Adrenal gland (tissue), 12 donors: ENCODE results near the gene FZR1. TPM values are rescaled to one million over a fixed set of nuclear protein-coding genes. Genes with fewer than 3 reads are reported as not detected.

Experiments used
- DNase-seq, 7 donors: peaks; one replicate each; pipeline ENCODE4 v3.0.0-alpha.2; 2019 to 2020
- H3K27ac ChIP-seq, 5 donors: fragments of 200-600 bp; sonication (generic) in 4 of 5; 1 replicate in 3 of 5; 2 replicates in 2 of 5; pipeline versions ENCODE4 v1.5.1 to v1.8.0; 2016 to 2020; ENCODE audit warnings: mild to moderate bottlenecking in 1 of 5
- H3K27me3 ChIP-seq: fragments of 200-600 bp; 2 replicates; pipeline ENCODE4 v1.8.0; 2021
- H3K36me3 ChIP-seq, 2 donors: fragments of 200-600 bp; replicated peaks in 1 of 2; 1 replicate in 1 of 2; 2 replicates in 1 of 2; pipeline versions ENCODE4 v1.5.1 to v1.8.0; 2018 to 2022
- H3K4me1 ChIP-seq, 2 donors: fragments of 200-600 bp; replicated peaks in 1 of 2; 1 replicate in 1 of 2; 2 replicates in 1 of 2; pipeline versions ENCODE4 v1.5.1 to v1.8.0; 2018 to 2021
- H3K4me3 ChIP-seq, 4 donors: fragments of 200-600 bp; sonication (generic) in 3 of 4; one replicate each; pipeline ENCODE4 v1.5.1; 2016 to 2018
- H3K9me3 ChIP-seq, 3 donors: fragments of 200-600 bp; sonication (generic) in 1 of 3; replicated peaks in 1 of 3; 1 replicate in 2 of 3; 2 replicates in 1 of 3; pipeline versions ENCODE4 v1.5.1 to v1.8.0; 2016 to 2021
- POLR2A ChIP-seq, 2 donors: fragments of 450-650 bp; IDR thresholded peaks; one replicate each; pipeline ENCODE4 v1.6.1; 2017; ENCODE audit warnings: antibody characterized with exemption in 2 of 2, mild to moderate bottlenecking in 2 of 2, moderate library complexity in 1 of 2
- WGBS, 4 donors: extraction: QIAGEN DNeasy Blood & Tissue Kit in 2 of 4; methylation state at CpG; one replicate each; pipeline versions ENCODE4 v1.1.5 to v1.1.7; 2013 to 2017; 5-methylcytosine and 5-hydroxymethylcytosine counted together
- intact Hi-C, 2 donors: fragments of 100-400 bp; cut with DNase I; formaldehyde crosslinking; loops; one replicate each; pipeline versions ENCODE4 v1.14.1 to v1.15.0; 2022 to 2023
- polyA plus RNA-seq, 3 donors: library from polyadenylated mRNA; stranded (reverse); fragments of 200-250 nt in 2 of 3; fragments of 350-450 nt in 1 of 3; fragmentation: Illumina TruSeq in 1 of 3; extraction: RNeasy Lipid Tissue Mini Kit (QIAGEN cat#74804) in 1 of 3; gene quantifications; one replicate each; pipeline ENCODE4 v1.2.3, GENCODE V29; 2013 to 2014
- total RNA-seq, 9 donors: library from RNA; depleted of rRNA in 4 of 9; stranded (reverse); fragments of >200 nt in 4 of 9; fragments of 120-200 nt in 1 of 9; fragmentation: NEBNext Ultra II Directional in 1 of 9; extraction: Animal tissue kit (Norgen Biotek cat#: 25700) in 1 of 9; gene quantifications; one replicate each; pipeline versions ENCODE4 v1.1.0 to v1.2.4, GENCODE V29; 2013 to 2023
- TF ChIP-seq, protein P1 (sequence below), 6 experiments: fragments of 450-650 bp in 4 of 6; fragments of 200-600 bp in 2 of 6; sonication (generic) in 1 of 6; IDR thresholded peaks; 1 replicate in 5 of 6; 2 replicates in 1 of 6; pipeline versions ENCODE4 v1.5.1 to v1.8.0; 2016 to 2021; ENCODE audit warnings: antibody characterized with exemption in 6 of 6, mild to moderate bottlenecking in 2 of 6, moderate library complexity in 1 of 6
- donor health status: healthy with polysubstance abuse.
- donor health status: Bipolar disorder and iron deficiency.
- donor health status: DM: yes; HTN: yes; CAD: no.
- donor health status: DM: no; HTN: no; CAD: no.
- donor health status: DM: no; HTN: no; CAD: no.
- donor health status: DM: yes; HTN: yes; CAD: no.

FZR1 gene
- total and polyA plus RNA-seq, 12 donors, result 17.9 to 85.0 (median 38.0) TPM

DNA sequence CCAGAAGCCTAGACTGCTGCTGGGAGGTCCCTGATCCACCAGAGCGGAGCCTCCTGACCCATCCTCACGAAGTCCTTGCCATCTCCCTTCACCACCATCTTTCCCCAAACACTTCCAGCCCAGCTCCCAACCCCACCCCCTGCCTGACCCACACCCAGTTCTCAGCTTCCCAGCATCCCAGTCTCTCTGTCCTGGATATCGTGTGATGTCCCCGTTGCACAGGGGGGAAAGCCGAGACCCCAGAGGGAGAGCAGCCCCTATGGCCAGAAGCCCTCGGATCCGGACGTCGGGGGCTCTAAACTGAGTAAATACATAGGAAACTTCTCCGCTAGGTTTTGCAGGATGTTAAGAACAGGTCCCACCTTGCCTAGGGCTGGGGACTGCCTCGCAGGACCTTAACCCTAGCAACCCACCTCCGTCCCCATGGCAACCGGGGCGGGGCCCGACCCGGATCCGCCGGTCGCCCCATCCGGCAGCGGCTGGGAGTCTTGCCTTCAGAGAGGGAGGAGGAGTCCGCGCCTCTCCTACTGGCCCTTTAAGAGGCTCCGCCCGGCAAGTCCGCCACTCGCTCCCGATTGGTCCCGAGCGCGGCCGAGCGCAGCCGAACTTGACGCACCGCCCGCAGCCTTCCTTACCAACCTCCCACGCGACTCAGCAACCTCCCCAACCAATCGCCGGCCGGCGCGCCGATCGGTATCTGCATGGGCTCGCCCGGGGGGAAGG lies 66.2 kb downstream of the FZR1 start:
- peak; percentile 99 to 100 (median 100) for DNase-seq
- H3K4me3 ChIP-seq, result peak overlapping the region in 3 of 4 donors; percentile 37 to 81 (median 56)
- 1 to 11% (median 2%) methylated on average over 5 to 48 of the region's 48 CpGs for WGBS, 4 donors
- peak in 1 of 2 donors; percentile 18 for TF ChIP-seq POLR2A (IDR thresholded peaks at IDR 0.05)
- TF ChIP-seq, protein P1, sequence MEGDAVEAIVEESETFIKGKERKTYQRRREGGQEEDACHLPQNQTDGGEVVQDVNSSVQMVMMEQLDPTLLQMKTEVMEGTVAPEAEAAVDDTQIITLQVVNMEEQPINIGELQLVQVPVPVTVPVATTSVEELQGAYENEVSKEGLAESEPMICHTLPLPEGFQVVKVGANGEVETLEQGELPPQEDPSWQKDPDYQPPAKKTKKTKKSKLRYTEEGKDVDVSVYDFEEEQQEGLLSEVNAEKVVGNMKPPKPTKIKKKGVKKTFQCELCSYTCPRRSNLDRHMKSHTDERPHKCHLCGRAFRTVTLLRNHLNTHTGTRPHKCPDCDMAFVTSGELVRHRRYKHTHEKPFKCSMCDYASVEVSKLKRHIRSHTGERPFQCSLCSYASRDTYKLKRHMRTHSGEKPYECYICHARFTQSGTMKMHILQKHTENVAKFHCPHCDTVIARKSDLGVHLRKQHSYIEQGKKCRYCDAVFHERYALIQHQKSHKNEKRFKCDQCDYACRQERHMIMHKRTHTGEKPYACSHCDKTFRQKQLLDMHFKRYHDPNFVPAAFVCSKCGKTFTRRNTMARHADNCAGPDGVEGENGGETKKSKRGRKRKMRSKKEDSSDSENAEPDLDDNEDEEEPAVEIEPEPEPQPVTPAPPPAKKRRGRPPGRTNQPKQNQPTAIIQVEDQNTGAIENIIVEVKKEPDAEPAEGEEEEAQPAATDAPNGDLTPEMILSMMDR (IDR thresholded peaks at IDR 0.05), result peak in 1 of 6 experiments; percentile 12
- H3K36me3 ChIP-seq, result no peaks in the 10 kb centered on the region
- H3K9me3 ChIP-seq, result no peaks in the 10 kb centered on the region
- intact Hi-C loops, result no loop called here
- no peaks in the 10 kb centered on the region for H3K27me3 ChIP-seq
- peaks cover 11 to 25% of the 10 kb centered on the region in 2 donors for H3K4me1 ChIP-seq
- H3K27ac ChIP-seq, result no peak overlapping the region

DNA sequence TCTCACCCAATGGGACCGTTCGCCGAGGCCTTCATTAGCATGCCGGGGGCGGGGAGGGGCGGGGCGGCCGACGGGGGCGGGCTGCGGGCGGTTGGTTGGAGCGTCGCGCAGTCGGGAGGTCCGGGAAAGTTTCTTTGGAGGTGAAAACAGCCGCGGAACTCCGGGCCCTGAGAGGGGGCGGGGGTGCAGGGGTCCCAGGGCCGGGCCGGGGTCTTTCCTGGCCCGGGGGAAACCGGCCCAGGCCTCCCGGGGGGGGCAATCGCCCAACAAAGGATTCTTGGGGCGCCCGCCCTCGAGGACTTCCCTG lies 66.7 kb downstream of the FZR1 start, which contains the start of gene HMG20B:
HMG20B (plus strand) TSS at position 90 of the 307 bp plus-strand sequence. CDS start 366 bp downstream, outside the sequence.
- Histone ChIP-seq H3K9me3 (no peaks in the 10 kb centered on the region), H3K4me3 (peak within 1 kb of the TSS; percentile 47 to 84 (median 77)), H3K36me3 (no peaks in the 10 kb centered on the region), H3K27ac (peak within 1 kb of the TSS in 4 of 5 donors; percentile 69 to 91 (median 74)), H3K27me3 (no peaks in the 10 kb centered on the region), H3K4me1 (peaks cover 11 to 25% of the 10 kb centered on the region in 2 donors)
- intact Hi-C loops, result no loop called here
- TF ChIP-seq, protein P1 (IDR thresholded peaks at IDR 0.05), result no peak
- TF ChIP-seq POLR2A (IDR thresholded peaks at IDR 0.05), result peak in 1 of 2 donors; percentile 48
- no peak for DNase-seq
- WGBS, 4 donors, result 0 to 2% (median 1%) methylated on average over 11 to 29 of the region's 30 CpGs; no CpG with 5 or more reads in 1 of the 4 donors

DNA sequence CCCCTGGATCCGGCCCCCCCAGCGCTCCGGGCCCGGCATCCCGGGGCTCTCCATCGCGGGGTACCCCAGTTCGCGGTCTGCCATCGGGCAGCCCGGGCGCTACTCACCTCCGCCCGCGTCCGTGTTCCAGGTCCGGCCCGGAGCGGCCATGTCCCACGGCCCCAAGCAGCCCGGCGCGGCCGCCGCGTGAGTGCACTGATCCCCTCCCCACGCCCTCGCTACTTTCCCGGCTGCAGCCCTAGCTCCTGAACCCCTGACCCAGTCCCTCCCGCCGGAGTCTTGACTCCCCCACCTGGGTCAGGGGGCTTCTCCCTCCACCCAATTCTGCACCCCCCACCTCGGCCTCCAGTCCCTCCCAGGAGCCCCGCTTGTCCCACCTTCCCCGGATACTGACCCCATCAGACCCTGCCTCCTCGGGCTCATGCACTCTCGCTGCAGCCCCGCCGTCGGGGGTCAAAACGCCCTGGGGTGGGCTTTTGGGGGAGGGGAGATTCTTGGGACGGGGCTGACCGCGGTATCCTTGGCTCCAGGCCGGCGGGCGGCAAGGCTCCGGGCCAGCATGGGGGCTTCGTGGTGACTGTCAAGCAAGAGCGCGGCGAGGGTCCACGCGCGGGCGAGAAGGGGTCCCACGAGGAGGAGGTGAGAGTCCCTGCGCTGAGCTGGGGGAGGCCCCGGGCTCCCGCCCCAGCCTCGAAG lies 67.2 kb downstream of the FZR1 start:
- TF ChIP-seq, protein P1 (IDR thresholded peaks at IDR 0.05), result no peak
- no peak for TF ChIP-seq POLR2A (IDR thresholded peaks at IDR 0.05)
- Histone ChIP-seq H3K9me3 (no peaks in the 10 kb centered on the region), H3K27ac (peak overlapping the region in 4 of 5 donors; percentile 69 to 91 (median 74)), H3K4me3 (peak overlapping the region; percentile 47 to 84 (median 77)), H3K27me3 (no peaks in the 10 kb centered on the region), H3K4me1 (peaks cover 11 to 25% of the 10 kb centered on the region in 2 donors), H3K36me3 (no peaks in the 10 kb centered on the region)
- WGBS, 4 donors, result 0 to 1% (median 0%) methylated on average over 1 to 60 of the region's 60 CpGs
- DNase-seq, result peak in 4 of 7 donors; percentile 41 to 54 (median 48)
- intact Hi-C loops, result no loop called here
